NOMO-1 treated with dmso at 0.1 percent for 144 hours (cell line): ENCODE measurements around the gene CCDC57.

Experiments used
- DNase-seq: peaks from one replicate; lab custom pipeline; 2025; ENCODE audit not compliant: unreplicated experiment; lab: John Stamatoyannopoulos, UW

Gene CCDC57

GRCh38 chr17:82108961-82109475 lies 103.6 kb downstream of the CCDC57 start:
- DNase-seq: no peak

- no peak for DNase-seq
These were observed 104.1 kb downstream of the CCDC57 start for GRCh38 chr17:82108496-82108945.

GRCh38 chr17:82108038-82108437 lies 104.6 kb downstream of the CCDC57 start:
- DNase-seq: no peak

- no peak for DNase-seq
These were observed 105.2 kb downstream of the CCDC57 start for GRCh38 chr17:82107341-82107860.

- no peak for DNase-seq
These were observed 105.8 kb downstream of the CCDC57 start for GRCh38 chr17:82106688-82107305.

GRCh38 chr17:82105882-82106687 lies 106.6 kb downstream of the CCDC57 start:
- DNase-seq: peak; percentile 94

GRCh38 chr17:82105417-82105881 lies 107.2 kb downstream of the CCDC57 start:
- no peak for DNase-seq

- DNase-seq: no peak
These were observed 107.7 kb downstream of the CCDC57 start for GRCh38 chr17:82104797-82105416.

- no peak for DNase-seq
These were observed 108.8 kb downstream of the CCDC57 start for GRCh38 chr17:82103553-82104451.

- no peak for DNase-seq
These were observed 110.6 kb downstream of the CCDC57 start for GRCh38 chr17:82101767-82102679.

GRCh38 chr17:82101301-82101715 lies 111.3 kb downstream of the CCDC57 start:
- DNase-seq: no peak

- DNase-seq: no peak
These were observed 111.9 kb downstream of the CCDC57 start for GRCh38 chr17:82100502-82101298.

GRCh38 chr17:82098939-82099763 lies 113.5 kb downstream of the CCDC57 start:
- DNase-seq: no peak

- peak; percentile 92 for DNase-seq
These were observed 114.3 kb downstream of the CCDC57 start, which contains the start of gene FASN for GRCh38 chr17:82098169-82098938. TSS of gene FASN (minus strand) at chr17:82098236. CDS start at chr17:82096445, 1,791 bp downstream.

- no peak for DNase-seq
These were observed 114.8 kb downstream of the CCDC57 start for GRCh38 chr17:82097919-82098168.

- DNase-seq: peak; percentile 12
These were observed 115.3 kb downstream of the CCDC57 start for GRCh38 chr17:82097184-82097918.
